ENCODE measurements around the gene TRIM26. TPM values are rescaled to one million over a fixed set of nuclear protein-coding genes. Genes with fewer than 3 reads are reported as not detected.

Gene TRIM26
- total and polyA plus RNA-seq, 2 of the 8 experiments (the other 6 are each of a cell fraction or from before 2014, with no cell fraction given) = 21.5 to 32.3 TPM

- TF ChIP-seq CHD7 (IDR thresholded peaks at IDR 0.05; ENCODE audit: insufficient replicate concordance, low read length) (no peak), POLR2AphosphoS5 (IDR thresholded peaks at IDR 0.05; ENCODE audit: low read depth, low read length) (no peak)
Measured at GRCh38 chr6:30227242-30227722, 14.1 kb upstream of the TRIM26 start (continued).
